Measurements from ENCODE around the gene TIMMDC1. TPM values are rescaled to one million over a fixed set of nuclear protein-coding genes. Genes with fewer than 3 reads are reported as not detected.

The TIMMDC1 gene
- total RNA-seq, 1 donor from 2014 or later = 30.0 TPM

GRCh38 chr3:119506631-119507030, 8.3 kb downstream of the TIMMDC1 start:
- intact Hi-C loops (cut with DNase I) = no loop called here
- Histone ChIP-seq H3K27ac (no peak overlapping the region), H3K9me3 (no peaks in the 10 kb centered on the region), H3K4me3 (no peak overlapping the region), H3K4me1 (peaks cover 2% of the 10 kb centered on the region), H3K27me3 (no peaks in the 10 kb centered on the region), H3K36me3 (peaks cover 0 to 47% of the 10 kb centered on the region in 2 donors)
- DNase-seq (ENCODE audit: extremely low spot score in 2 of 2) = no peak
- no peak for TF ChIP-seq CTCF (IDR thresholded peaks at IDR 0.05)
- no peak for TF ChIP-seq POLR2AphosphoS5 (IDR thresholded peaks at IDR 0.05; ENCODE audit: insufficient read depth in 1 of 2, low read depth in 1 of 2)
- no peak for TF ChIP-seq POLR2A (IDR thresholded peaks at IDR 0.05)

- Histone ChIP-seq H3K36me3 (peaks cover 0 to 49% of the 10 kb centered on the region in 2 donors), H3K27me3 (no peaks in the 10 kb centered on the region), H3K27ac (no peak overlapping the region), H3K4me1 (no peaks in the 10 kb centered on the region), H3K9me3 (no peaks in the 10 kb centered on the region), H3K4me3 (no peak overlapping the region)
- intact Hi-C loops (cut with DNase I) = no loop called here
- DNase-seq (ENCODE audit: extremely low spot score in 2 of 2) = no peak
- TF ChIP-seq POLR2AphosphoS5 (IDR thresholded peaks at IDR 0.05; ENCODE audit: insufficient read depth in 1 of 2, low read depth in 1 of 2) = no peak
- TF ChIP-seq POLR2A (IDR thresholded peaks at IDR 0.05) = no peak
- no peak for TF ChIP-seq CTCF (IDR thresholded peaks at IDR 0.05)
Observed at GRCh38 chr3:119507404-119507803, 9.1 kb downstream of the TIMMDC1 start.

- H3K9me3 ChIP-seq = no peaks in the 10 kb centered on the region
- intact Hi-C loops (cut with DNase I) = no loop called here
- no peaks in the 10 kb centered on the region for H3K27me3 ChIP-seq
- no peaks in the 10 kb centered on the region for H3K4me1 ChIP-seq
- no peak overlapping the region for H3K4me3 ChIP-seq
- no peak overlapping the region for H3K27ac ChIP-seq
- peaks cover 0 to 55% of the 10 kb centered on the region in 2 donors for H3K36me3 ChIP-seq
- TF ChIP-seq CTCF (IDR thresholded peaks at IDR 0.05) (no peak), POLR2AphosphoS5 (IDR thresholded peaks at IDR 0.05; ENCODE audit: insufficient read depth in 1 of 2, low read depth in 1 of 2) (no peak), POLR2A (IDR thresholded peaks at IDR 0.05) (no peak)
- no peak for DNase-seq (ENCODE audit: extremely low spot score in 2 of 2)
Observed at GRCh38 chr3:119508172-119508845, 10.0 kb downstream of the TIMMDC1 start.

- TF ChIP-seq POLR2A (IDR thresholded peaks at IDR 0.05) (no peak), POLR2AphosphoS5 (IDR thresholded peaks at IDR 0.05; ENCODE audit: insufficient read depth in 1 of 2, low read depth in 1 of 2) (no peak), CTCF (IDR thresholded peaks at IDR 0.05) (no peak)
- Histone ChIP-seq H3K4me3 (no peak overlapping the region), H3K4me1 (no peaks in the 10 kb centered on the region), H3K36me3 (peaks cover 0 to 59% of the 10 kb centered on the region in 2 donors), H3K27ac (no peak overlapping the region), H3K9me3 (no peaks in the 10 kb centered on the region), H3K27me3 (no peaks in the 10 kb centered on the region)
- DNase-seq (ENCODE audit: extremely low spot score in 2 of 2) = no peak
- intact Hi-C loops (cut with DNase I) = no loop called here
Observed at GRCh38 chr3:119510690-119511089, 12.3 kb downstream of the TIMMDC1 start.

- peaks cover 7 to 69% of the 10 kb centered on the region in 2 donors for H3K36me3 ChIP-seq
- H3K9me3 ChIP-seq = no peaks in the 10 kb centered on the region
- intact Hi-C loops (cut with DNase I) = no loop called here
- no peaks in the 10 kb centered on the region for H3K27me3 ChIP-seq
- H3K27ac ChIP-seq = no peak overlapping the region
- H3K4me1 ChIP-seq = no peaks in the 10 kb centered on the region
- TF ChIP-seq POLR2AphosphoS5 (IDR thresholded peaks at IDR 0.05; ENCODE audit: insufficient read depth in 1 of 2, low read depth in 1 of 2) (no peak), CTCF (IDR thresholded peaks at IDR 0.05) (no peak), POLR2A (IDR thresholded peaks at IDR 0.05) (no peak)
- no peak overlapping the region for H3K4me3 ChIP-seq
- no peak for DNase-seq (ENCODE audit: extremely low spot score in 2 of 2)
Observed at GRCh38 chr3:119514637-119515036, 16.3 kb downstream of the TIMMDC1 start.
